Astrocyte (in vitro differentiated cells and primary cell): ENCODE data around the gene F10. TPM values are rescaled to one million over a fixed set of nuclear protein-coding genes. Genes with fewer than 3 reads are reported as not detected.

ENCODE experiments used
- DNase-seq: peaks from one replicate; pipeline ENCODE4 v3.0.0-alpha.2; 2010; ENCODE audit warnings: low read depth
- FAIRE-seq: peaks from 2 replicates; lab custom pipeline; 2011; peaks lifted over from hg19 to GRCh38; lab: Jason Lieb, UNC
- H2AFZ ChIP-seq: 2 replicates; pipeline ENCODE4 v1.6.0; 2012; ENCODE audit warnings: low read depth, low read length, inconsistent platforms
- H3K27ac ChIP-seq: 2 replicates; pipeline ENCODE4 v1.5.1; 2011; ENCODE audit warnings: low read depth, low read length, inconsistent platforms
- H3K27me3 ChIP-seq: 2 replicates; pipeline ENCODE4 v1.6.0; 2011; ENCODE audit warnings: low read length, inconsistent platforms; ENCODE audit not compliant: insufficient read depth
- H3K36me3 ChIP-seq: 2 replicates; pipeline ENCODE4 v1.5.1; 2011; ENCODE audit warnings: low read length, inconsistent platforms; ENCODE audit not compliant: insufficient read depth
- H3K4me1 ChIP-seq: 2 replicates; pipeline ENCODE4 v1.5.1; 2011; ENCODE audit warnings: low read length, inconsistent platforms; ENCODE audit not compliant: insufficient read depth
- H3K4me2 ChIP-seq: 2 replicates; pipeline ENCODE4 v1.6.0; 2012; ENCODE audit warnings: low read length, inconsistent platforms
- H3K4me3 ChIP-seq: 2 replicates; pipeline ENCODE4 v1.5.1; 2011; ENCODE audit warnings: low read depth, mild to moderate bottlenecking, low read length, inconsistent platforms; ENCODE audit not compliant: insufficient read depth
- H3K79me2 ChIP-seq: 2 replicates; pipeline ENCODE4 v1.6.0; 2012; ENCODE audit warnings: mild to moderate bottlenecking, low read length, inconsistent platforms; ENCODE audit not compliant: insufficient read depth
- H3K9ac ChIP-seq: 2 replicates; pipeline ENCODE4 v1.6.0; 2012; ENCODE audit warnings: mild to moderate bottlenecking, low read length, inconsistent platforms
- H3K9me3 ChIP-seq: 2 replicates; pipeline ENCODE4 v1.5.1; 2012; ENCODE audit warnings: low read depth, mild to moderate bottlenecking, low read length, inconsistent platforms; ENCODE audit not compliant: insufficient read depth
- H4K20me1 ChIP-seq: 2 replicates; pipeline ENCODE4 v1.6.0; 2012; ENCODE audit warnings: low read length, inconsistent platforms; ENCODE audit not compliant: insufficient read depth
- H3K27ac Mint-ChIP-seq: one replicate; pipeline ENCODE4 v1.8.0; 2021; ENCODE audit warnings: mild to moderate bottlenecking, mixed read lengths; ENCODE audit not compliant: unreplicated experiment
- H3K27me3 Mint-ChIP-seq: one replicate; pipeline ENCODE4 v1.8.0; 2021; ENCODE audit warnings: low read depth, mixed read lengths; ENCODE audit not compliant: unreplicated experiment
- H3K36me3 Mint-ChIP-seq: one replicate; pipeline ENCODE4 v1.8.0; 2021; ENCODE audit warnings: low read depth, mixed read lengths; ENCODE audit not compliant: unreplicated experiment
- H3K4me1 Mint-ChIP-seq: one replicate; pipeline ENCODE4 v1.8.0; 2021; ENCODE audit warnings: low read depth, mixed read lengths; ENCODE audit not compliant: unreplicated experiment
- H3K4me3 Mint-ChIP-seq: one replicate; pipeline ENCODE4 v1.8.0; 2021; ENCODE audit warnings: mild to moderate bottlenecking, moderate library complexity, mixed read lengths; ENCODE audit not compliant: unreplicated experiment
- H3K9me3 Mint-ChIP-seq: one replicate; pipeline ENCODE4 v1.8.0; 2021; ENCODE audit warnings: mild to moderate bottlenecking, mixed read lengths; ENCODE audit not compliant: unreplicated experiment
- CTCF ChIP-seq: IDR thresholded peaks from 2 replicates; pipeline ENCODE4 v1.5.1; 2011; ENCODE audit warnings: low read depth, mild to moderate bottlenecking, inconsistent platforms, low read length, moderate library complexity; ENCODE audit not compliant: insufficient read depth
- EZH2 ChIP-seq: IDR thresholded peaks from 2 replicates; pipeline ENCODE4 v1.6.1; 2012; ENCODE audit warnings: mild to moderate bottlenecking, low read length, inconsistent platforms; ENCODE audit not compliant: insufficient read depth
- total RNA-seq: library from RNA; stranded (reverse); gene quantifications from 2 replicates; pipeline ENCODE4 v1.2.1, GENCODE V29; 2021

The F10 gene
- total RNA-seq, 1 donor from 2014 or later = 0.45 TPM

- TF ChIP-seq CTCF (no peak), EZH2 (no peak)
- H3K27me3 ChIP-seq = peaks cover 17% of the 10 kb centered on the region
- FAIRE-seq = no peak
- Mint-ChIP-seq H3K27me3 (peaks cover 52% of the 10 kb centered on the region), H3K4me3 (no peak overlapping the region), H3K36me3 (no peaks in the 10 kb centered on the region), H3K27ac (no peak overlapping the region), H3K9me3 (no peaks in the 10 kb centered on the region), H3K4me1 (no peaks in the 10 kb centered on the region)
- no peak for DNase-seq
- no peak overlapping the region for H2AFZ ChIP-seq
- no peak overlapping the region for H3K9ac ChIP-seq
- H3K79me2 ChIP-seq = no peaks in the 10 kb centered on the region
- no peak overlapping the region for H3K27ac ChIP-seq
- H3K36me3 ChIP-seq = no peaks in the 10 kb centered on the region
- H4K20me1 ChIP-seq = no peaks in the 10 kb centered on the region
- H3K4me1 ChIP-seq = peaks cover 4% of the 10 kb centered on the region
- no peak overlapping the region for H3K4me2 ChIP-seq
- no peaks in the 10 kb centered on the region for H3K9me3 ChIP-seq
- no peak overlapping the region for H3K4me3 ChIP-seq
Measured at GRCh38 chr13:113094410-113094800, 28.2 kb upstream of the F10 start.

GRCh38 chr13:113095146-113096051, 27.2 kb upstream of the F10 start:
- H3K4me3 ChIP-seq = no peak overlapping the region
- H3K9ac ChIP-seq = no peak overlapping the region
- Mint-ChIP-seq H3K27me3 (peaks cover 47% of the 10 kb centered on the region), H3K36me3 (no peaks in the 10 kb centered on the region), H3K4me1 (no peaks in the 10 kb centered on the region), H3K27ac (no peak overlapping the region), H3K4me3 (no peak overlapping the region), H3K9me3 (no peaks in the 10 kb centered on the region)
- FAIRE-seq (no peak), DNase-seq (no peak)
- TF ChIP-seq EZH2 (no peak), CTCF (no peak)
- H3K27ac ChIP-seq = no peak overlapping the region
- H2AFZ ChIP-seq = no peak overlapping the region
- no peaks in the 10 kb centered on the region for H3K79me2 ChIP-seq
- no peaks in the 10 kb centered on the region for H3K9me3 ChIP-seq
- H4K20me1 ChIP-seq = no peaks in the 10 kb centered on the region
- peaks cover 17% of the 10 kb centered on the region for H3K27me3 ChIP-seq
- H3K36me3 ChIP-seq = no peaks in the 10 kb centered on the region
- peaks cover 4% of the 10 kb centered on the region for H3K4me1 ChIP-seq
- no peak overlapping the region for H3K4me2 ChIP-seq

GRCh38 chr13:113096052-113096744, 26.4 kb upstream of the F10 start:
- H3K9me3 Mint-ChIP-seq = no peaks in the 10 kb centered on the region

More at GRCh38 chr13:113096052-113096744, 26.4 kb upstream of the F10 start:
- H2AFZ ChIP-seq = no peak overlapping the region
- TF ChIP-seq CTCF = no peak
- TF ChIP-seq EZH2 = no peak
- H3K27me3 Mint-ChIP-seq = peaks cover 39% of the 10 kb centered on the region
- H3K4me3 ChIP-seq = no peak overlapping the region
- H3K9me3 ChIP-seq = no peaks in the 10 kb centered on the region
- no peak overlapping the region for H3K27ac Mint-ChIP-seq
- DNase-seq = no peak
- peaks cover 4% of the 10 kb centered on the region for H3K4me1 ChIP-seq
- H3K4me3 Mint-ChIP-seq = no peak overlapping the region
- H3K79me2 ChIP-seq = no peaks in the 10 kb centered on the region
- H3K27me3 ChIP-seq = peaks cover 17% of the 10 kb centered on the region
- no peaks in the 10 kb centered on the region for H3K4me1 Mint-ChIP-seq
- H3K27ac ChIP-seq = no peak overlapping the region
- H3K4me2 ChIP-seq = no peak overlapping the region
- H4K20me1 ChIP-seq = no peaks in the 10 kb centered on the region
- H3K36me3 ChIP-seq = no peaks in the 10 kb centered on the region
- FAIRE-seq = no peak
- no peak overlapping the region for H3K9ac ChIP-seq
- H3K36me3 Mint-ChIP-seq = no peaks in the 10 kb centered on the region
